Osteocyte (in vitro differentiated cells): ENCODE data around the gene PDE6A. TPM values are rescaled to one million over a fixed set of nuclear protein-coding genes. Genes with fewer than 3 reads are reported as not detected.

Source experiments
- DNase-seq: peaks from one replicate; pipeline ENCODE4 v3.0.0; 2021; ENCODE audit warnings: mixed read lengths; ENCODE audit not compliant: unreplicated experiment; ENCODE audit errors: extremely low spot score
- H3K27ac Mint-ChIP-seq: one replicate; pipeline ENCODE4 v1.8.0; 2021; ENCODE audit warnings: mild to moderate bottlenecking, mixed read lengths; ENCODE audit not compliant: unreplicated experiment
- H3K27me3 Mint-ChIP-seq: one replicate; pipeline ENCODE4 v1.8.0; 2021; ENCODE audit warnings: mixed read lengths; ENCODE audit not compliant: unreplicated experiment
- H3K36me3 Mint-ChIP-seq: one replicate; pipeline ENCODE4 v1.8.0; 2021; ENCODE audit warnings: mixed read lengths; ENCODE audit not compliant: unreplicated experiment
- H3K4me1 Mint-ChIP-seq: one replicate; pipeline ENCODE4 v1.8.0; 2021; ENCODE audit warnings: mixed read lengths; ENCODE audit not compliant: unreplicated experiment
- H3K4me3 Mint-ChIP-seq: one replicate; pipeline ENCODE4 v1.8.0; 2021; ENCODE audit warnings: mild to moderate bottlenecking, moderate library complexity, mixed read lengths; ENCODE audit not compliant: unreplicated experiment
- H3K9me3 Mint-ChIP-seq: one replicate; pipeline ENCODE4 v1.8.0; 2021; ENCODE audit warnings: mixed read lengths; ENCODE audit not compliant: unreplicated experiment
- total RNA-seq: library from RNA; stranded (reverse); gene quantifications from 2 replicates; pipeline ENCODE4 v1.2.1, GENCODE V29; 2021
- TF ChIP-seq, protein P1 (sequence below): fragments of 200-600 bp; sonication (generic); IDR thresholded peaks from 2 replicates; pipeline ENCODE4 v1.5.0; 2021; ENCODE audit warnings: antibody characterized with exemption, mild to moderate bottlenecking, moderate library complexity

Gene PDE6A
- total RNA-seq, 1 donor from 2014 or later: not detected

DNA sequence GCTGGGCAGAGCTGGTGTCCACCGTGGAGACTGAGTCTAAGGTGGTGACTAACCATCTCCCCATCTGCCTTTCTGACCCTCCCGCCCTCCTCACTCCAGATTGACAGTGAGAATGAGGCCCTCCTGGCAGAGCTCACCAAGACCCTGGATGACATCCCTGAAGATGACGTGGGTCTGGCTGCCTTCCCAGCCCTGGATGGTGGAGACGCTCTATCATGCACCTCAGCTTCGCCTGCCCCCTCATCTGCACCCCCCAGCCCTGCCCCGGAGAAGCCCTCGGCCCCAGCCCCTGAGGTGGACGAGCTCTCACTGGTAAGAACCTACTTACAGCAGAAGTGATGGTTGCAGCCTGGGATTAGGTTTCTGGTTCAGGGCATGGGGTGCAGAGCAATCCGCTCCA, 118.0 kb downstream of the PDE6A start:
- H3K9me3 Mint-ChIP-seq: no peaks in the 10 kb centered on the region
- no peaks in the 10 kb centered on the region for H3K36me3 Mint-ChIP-seq
- TF ChIP-seq, protein P1, sequence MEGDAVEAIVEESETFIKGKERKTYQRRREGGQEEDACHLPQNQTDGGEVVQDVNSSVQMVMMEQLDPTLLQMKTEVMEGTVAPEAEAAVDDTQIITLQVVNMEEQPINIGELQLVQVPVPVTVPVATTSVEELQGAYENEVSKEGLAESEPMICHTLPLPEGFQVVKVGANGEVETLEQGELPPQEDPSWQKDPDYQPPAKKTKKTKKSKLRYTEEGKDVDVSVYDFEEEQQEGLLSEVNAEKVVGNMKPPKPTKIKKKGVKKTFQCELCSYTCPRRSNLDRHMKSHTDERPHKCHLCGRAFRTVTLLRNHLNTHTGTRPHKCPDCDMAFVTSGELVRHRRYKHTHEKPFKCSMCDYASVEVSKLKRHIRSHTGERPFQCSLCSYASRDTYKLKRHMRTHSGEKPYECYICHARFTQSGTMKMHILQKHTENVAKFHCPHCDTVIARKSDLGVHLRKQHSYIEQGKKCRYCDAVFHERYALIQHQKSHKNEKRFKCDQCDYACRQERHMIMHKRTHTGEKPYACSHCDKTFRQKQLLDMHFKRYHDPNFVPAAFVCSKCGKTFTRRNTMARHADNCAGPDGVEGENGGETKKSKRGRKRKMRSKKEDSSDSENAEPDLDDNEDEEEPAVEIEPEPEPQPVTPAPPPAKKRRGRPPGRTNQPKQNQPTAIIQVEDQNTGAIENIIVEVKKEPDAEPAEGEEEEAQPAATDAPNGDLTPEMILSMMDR: no peak
- peaks cover 11% of the 10 kb centered on the region for H3K4me1 Mint-ChIP-seq
- no peak for DNase-seq
- no peaks in the 10 kb centered on the region for H3K27me3 Mint-ChIP-seq
- no peak overlapping the region for H3K27ac Mint-ChIP-seq
- no peak overlapping the region for H3K4me3 Mint-ChIP-seq

- no peak for DNase-seq
- no peaks in the 10 kb centered on the region for H3K27me3 Mint-ChIP-seq
- no peaks in the 10 kb centered on the region for H3K9me3 Mint-ChIP-seq
- TF ChIP-seq, protein P1: no peak
- peaks cover 8% of the 10 kb centered on the region for H3K4me1 Mint-ChIP-seq
- no peak overlapping the region for H3K27ac Mint-ChIP-seq
- H3K4me3 Mint-ChIP-seq: no peak overlapping the region
- no peaks in the 10 kb centered on the region for H3K36me3 Mint-ChIP-seq
These were observed 119.7 kb downstream of the PDE6A start for GRCh38 chr5:149824846-149825245.

GRCh38 chr5:149824120-149824519, 120.5 kb downstream of the PDE6A start:
- H3K9me3 Mint-ChIP-seq: no peaks in the 10 kb centered on the region
- no peak overlapping the region for H3K4me3 Mint-ChIP-seq
- no peak overlapping the region for H3K27ac Mint-ChIP-seq
- DNase-seq: no peak
- peaks cover 9% of the 10 kb centered on the region for H3K4me1 Mint-ChIP-seq
- no peaks in the 10 kb centered on the region for H3K27me3 Mint-ChIP-seq
- TF ChIP-seq, protein P1: no peak
- no peaks in the 10 kb centered on the region for H3K36me3 Mint-ChIP-seq

DNA sequence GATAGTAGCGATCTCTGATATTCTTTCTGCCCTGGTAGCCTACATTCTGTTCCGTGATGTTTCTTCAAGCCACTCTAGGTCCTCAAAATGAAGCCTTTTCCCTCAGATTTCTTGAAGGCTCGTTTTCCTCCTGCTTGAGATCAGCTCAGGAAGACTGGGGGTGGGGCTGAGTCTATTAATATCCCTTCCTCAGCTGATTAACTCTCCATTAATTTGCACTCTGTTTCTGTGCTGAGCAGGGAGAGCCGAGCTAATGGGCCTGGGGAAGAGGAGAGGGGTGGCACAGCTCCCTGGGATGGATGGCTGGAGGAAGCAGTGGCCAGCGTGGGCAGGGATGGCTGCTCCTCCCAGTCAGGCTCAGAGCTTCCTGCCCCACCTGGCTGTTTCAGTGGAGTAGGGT, 121.2 kb downstream of the PDE6A start:
- H3K4me3 Mint-ChIP-seq: no peak overlapping the region
- no peaks in the 10 kb centered on the region for H3K27me3 Mint-ChIP-seq
- no peaks in the 10 kb centered on the region for H3K9me3 Mint-ChIP-seq
- DNase-seq: no peak
- TF ChIP-seq, protein P1: no peak
- H3K36me3 Mint-ChIP-seq: no peaks in the 10 kb centered on the region
- no peak overlapping the region for H3K27ac Mint-ChIP-seq
- H3K4me1 Mint-ChIP-seq: peaks cover 5% of the 10 kb centered on the region

DNA sequence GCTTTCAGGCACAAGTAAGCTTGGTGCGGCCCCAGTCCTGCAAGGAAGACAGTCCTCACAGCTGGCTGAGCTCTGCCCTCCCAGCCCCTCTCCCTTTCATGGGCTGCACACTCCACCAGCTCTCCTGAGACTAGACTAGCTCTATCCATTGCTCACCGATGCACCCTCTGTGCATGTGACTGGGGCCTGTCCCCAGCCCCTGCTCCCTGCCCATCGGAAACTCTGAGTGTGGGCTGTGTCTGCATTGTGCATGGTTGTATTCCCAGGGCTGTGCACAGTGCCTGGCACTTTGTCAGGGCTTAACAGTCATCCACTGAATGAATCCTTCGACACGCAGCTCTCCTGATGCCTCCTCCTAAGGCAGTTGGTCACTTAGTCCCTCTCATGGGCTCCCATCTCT, 122.3 kb downstream of the PDE6A start:
- TF ChIP-seq, protein P1: no peak
- Mint-ChIP-seq H3K4me3 (no peak overlapping the region), H3K4me1 (peaks cover 5% of the 10 kb centered on the region), H3K27me3 (no peaks in the 10 kb centered on the region), H3K27ac (no peak overlapping the region), H3K9me3 (no peaks in the 10 kb centered on the region), H3K36me3 (no peaks in the 10 kb centered on the region)
- no peak for DNase-seq
